Raji (cell line): Measurements from ENCODE around the gene CEMP1.

Experiments used
- POLR2A ChIP-seq: IDR thresholded peaks from 2 replicates; pipeline ENCODE4 v1.6.1; 2011; ENCODE audit warnings: low read depth, low read length, control low read depth; ENCODE audit not compliant: insufficient read depth

CEMP1 gene

GRCh38 chr16:2498531-2499253, 32.5 kb downstream of the CEMP1 start:
- no peak for TF ChIP-seq POLR2A

GRCh38 chr16:2497695-2498484, 33.3 kb downstream of the CEMP1 start:
- no peak for TF ChIP-seq POLR2A

DNA sequence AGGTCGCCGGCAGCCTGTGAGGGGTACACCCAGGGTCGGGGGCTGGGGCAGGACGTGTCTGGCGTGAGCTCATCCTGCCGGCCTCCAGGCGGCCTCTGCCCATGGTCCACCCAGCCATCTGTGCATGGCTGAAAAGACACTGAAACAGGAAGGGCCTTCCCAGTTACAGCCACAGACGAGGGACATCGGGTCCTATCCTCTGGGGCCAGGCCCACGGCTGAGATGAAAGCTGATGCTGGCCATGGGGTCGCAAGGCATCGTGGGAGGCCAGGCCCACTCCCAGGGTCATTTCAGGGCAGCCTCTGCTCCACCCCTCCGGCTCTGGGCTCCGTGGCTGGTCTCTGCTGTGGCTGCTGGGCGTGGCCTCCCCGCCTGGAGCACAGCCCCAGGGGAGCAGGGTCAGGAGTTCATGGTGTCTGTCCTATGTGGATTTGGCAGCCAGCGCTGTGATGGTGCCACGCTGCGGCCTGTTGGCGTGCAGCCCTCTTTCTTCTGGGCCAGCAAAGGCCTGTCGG, 34.0 kb downstream of the CEMP1 start:
- no peak for TF ChIP-seq POLR2A

DNA sequence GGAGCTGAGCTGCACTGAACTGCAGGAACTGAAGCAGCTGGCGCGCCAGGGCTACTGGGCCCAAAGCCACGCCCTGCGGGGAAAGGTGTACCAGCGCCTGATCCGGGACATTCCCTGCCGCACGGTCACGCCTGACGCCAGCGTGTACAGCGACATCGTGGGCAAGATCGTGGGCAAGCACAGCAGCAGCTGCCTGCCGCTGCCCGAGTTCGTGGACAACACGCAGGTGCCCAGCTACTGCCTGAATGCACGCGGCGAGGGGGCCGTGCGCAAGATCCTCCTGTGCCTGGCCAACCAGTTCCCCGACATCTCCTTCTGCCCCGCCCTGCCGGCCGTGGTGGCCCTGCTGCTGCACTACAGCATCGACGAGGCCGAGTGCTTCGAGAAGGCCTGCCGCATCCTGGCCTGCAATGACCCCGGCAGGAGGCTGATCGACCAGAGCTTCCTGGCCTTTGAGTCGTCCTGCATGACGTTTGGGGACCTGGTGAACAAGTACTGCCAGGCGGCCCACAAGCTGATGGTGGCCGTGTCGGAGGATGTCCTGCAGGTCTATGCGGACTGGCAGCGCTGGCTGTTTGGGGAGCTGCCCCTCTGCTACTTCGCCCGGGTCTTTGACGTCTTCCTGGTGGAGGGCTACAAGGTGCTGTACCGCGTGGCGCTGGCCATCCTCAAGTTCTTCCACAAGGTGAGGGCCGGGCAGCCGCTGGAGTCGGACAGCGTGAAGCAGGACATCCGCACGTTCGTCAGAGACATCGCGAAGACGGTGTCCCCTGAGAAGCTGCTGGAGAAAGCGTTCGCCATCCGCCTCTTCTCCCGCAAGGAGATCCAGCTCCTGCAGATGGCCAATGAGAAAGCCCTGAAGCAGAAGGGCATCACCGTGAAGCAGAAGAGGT, 34.7 kb downstream of the CEMP1 start:
- no peak for TF ChIP-seq POLR2A

- no peak for TF ChIP-seq POLR2A
Measured at GRCh38 chr16:2495041-2495440, 36.2 kb downstream of the CEMP1 start.

DNA sequence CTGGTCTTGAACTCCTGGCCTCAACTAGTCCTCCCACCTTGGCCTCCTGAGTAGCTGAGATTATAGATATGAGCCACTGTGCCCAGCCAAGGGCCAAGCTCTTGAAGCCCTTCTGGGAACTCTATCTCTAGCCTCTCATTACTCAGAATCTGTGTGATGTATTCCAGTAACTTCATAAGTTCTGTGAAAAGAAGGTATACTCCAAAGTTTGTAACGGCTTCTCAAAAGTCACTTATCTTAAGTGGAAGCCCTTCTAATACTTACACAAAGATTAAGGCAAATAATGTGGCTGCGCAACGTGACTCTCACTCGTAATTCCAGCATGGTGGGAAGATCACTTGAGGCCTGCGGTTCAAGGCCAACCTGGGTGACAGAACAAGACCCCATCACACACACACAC, 36.6 kb downstream of the CEMP1 start:
- no peak for TF ChIP-seq POLR2A

DNA sequence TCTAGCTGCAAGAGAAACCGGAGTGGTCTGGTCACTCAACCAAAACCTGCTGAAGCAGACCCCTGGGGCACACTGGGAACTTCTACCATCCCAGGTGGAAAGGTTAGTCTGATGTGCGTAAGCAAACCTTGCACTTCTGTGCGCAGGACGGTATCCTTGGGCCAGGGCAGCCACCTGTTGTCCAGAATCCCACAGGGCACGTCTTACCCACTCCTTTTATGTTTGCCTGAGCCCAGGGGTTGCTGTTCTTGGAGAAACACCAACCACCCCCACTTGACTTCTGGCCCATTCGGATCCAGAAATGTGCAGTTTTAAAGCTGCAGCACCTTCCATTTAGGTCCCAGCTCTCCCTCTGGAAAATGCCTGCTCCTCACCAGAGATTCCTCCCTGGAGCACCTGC, 37.6 kb downstream of the CEMP1 start:
- TF ChIP-seq POLR2A, result no peak

DNA sequence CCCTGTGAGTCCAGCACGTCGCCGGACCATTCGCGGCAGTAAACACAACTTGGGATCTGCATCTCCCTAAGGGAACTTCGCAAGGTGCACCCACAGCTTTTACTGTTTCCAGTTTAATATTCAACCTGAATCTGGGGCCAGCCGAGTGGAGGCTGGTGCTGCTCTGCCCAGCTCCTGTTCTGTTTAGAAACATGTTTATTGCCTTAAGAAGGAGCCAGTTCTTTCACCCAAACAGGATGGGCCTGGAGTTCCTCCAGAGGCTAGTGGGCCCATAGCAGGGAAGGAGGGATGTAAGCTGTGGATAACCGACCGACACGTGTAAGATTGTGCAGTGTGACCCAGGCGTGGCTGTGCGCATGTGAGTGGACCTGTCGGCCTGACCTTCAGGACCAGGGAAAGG, 38.9 kb downstream of the CEMP1 start:
- TF ChIP-seq POLR2A, result no peak

DNA sequence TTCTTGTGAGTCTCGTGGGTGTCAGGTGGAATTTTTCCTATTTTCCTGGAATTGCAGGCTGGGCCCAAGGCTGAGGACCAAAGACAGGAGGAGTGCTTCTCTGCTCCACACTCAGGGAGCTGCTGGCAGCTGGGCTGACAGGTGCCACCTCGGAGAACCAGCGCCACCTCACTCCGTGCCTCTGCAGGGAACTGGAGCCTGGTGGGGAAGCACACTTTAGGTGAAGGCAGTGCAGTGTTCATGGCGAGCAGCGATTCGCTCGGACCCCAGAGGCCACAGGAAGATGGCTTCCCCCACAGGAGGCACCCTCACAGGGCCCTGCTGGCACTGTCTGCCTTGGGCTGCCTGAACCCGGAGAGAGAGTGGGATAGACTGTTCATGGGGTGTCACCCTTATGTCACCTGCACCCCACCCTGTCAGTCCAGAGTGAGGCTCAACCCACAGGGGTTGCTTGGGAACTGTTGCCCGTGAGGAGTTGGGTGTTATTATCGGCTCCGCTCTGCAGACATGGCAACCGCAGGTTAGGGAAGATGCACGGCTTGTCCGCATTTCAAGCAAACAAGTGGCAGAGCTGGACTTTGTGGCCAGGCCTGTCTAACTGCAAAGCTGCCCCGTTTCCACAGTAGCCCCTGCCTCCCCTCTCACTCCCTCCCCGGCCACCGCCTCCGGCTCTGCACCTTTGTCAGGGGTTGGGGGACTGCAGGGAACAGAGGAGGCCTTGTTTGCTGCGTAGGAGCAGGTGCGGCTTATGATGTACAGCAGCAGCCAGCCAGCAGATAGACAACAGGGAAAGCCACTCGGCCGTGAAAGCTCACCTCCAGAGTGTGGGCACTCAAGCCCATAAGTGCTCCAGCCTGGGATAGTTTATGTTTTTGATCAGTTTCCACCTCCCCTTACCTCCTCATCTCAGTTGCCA, 40.8 kb downstream of the CEMP1 start:
- TF ChIP-seq POLR2A, result no peak

GRCh38 chr16:2489581-2489980, 41.6 kb downstream of the CEMP1 start:
- TF ChIP-seq POLR2A, result no peak

DNA sequence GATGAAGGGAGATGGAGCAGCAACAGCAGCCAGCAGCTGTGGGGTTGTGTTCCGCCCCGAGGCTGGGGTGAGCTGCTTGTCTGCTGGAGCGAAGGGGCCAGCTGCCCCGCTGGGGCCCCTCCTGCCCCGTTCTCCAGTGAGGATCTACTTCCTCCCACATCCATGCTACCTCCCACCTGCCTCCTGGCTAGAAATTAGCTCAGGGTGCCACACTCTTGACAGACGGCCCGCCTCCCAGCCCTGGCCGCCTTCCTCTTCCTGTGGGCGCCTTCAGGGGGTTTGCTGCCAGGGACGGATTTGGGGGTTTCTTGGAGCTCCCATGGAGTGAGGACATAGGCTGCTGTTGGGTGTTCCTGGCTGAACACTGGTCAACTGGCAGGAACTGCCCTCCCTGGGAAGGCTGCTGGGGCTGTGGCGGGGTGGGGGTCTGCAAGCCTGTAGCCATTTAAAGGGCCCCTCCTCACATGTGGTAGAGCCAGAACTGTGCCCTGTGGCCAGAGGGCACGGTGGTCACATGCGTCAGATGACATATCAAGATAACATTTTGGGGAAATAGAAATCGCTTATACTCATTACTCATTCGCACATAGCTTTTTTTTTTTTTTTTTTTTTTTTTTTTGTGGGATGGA, 43.2 kb downstream of the CEMP1 start:
- TF ChIP-seq POLR2A, result no peak

GRCh38 chr16:2487517-2487842, 43.7 kb downstream of the CEMP1 start:
- TF ChIP-seq POLR2A, result no peak

GRCh38 chr16:2486645-2487516, 44.3 kb downstream of the CEMP1 start:
- TF ChIP-seq POLR2A, result no peak
